Measurements from ENCODE around the gene C6orf89. TPM values are rescaled to one million over a fixed set of nuclear protein-coding genes. Genes with fewer than 3 reads are reported as not detected.
A peak's percentile ranks its signal among the peaks of the same experiment; 100 is the strongest.
"Not testable (repeated sequence)": the region's sequence is repeated elsewhere in the genome, so short reads cannot be mapped to it uniquely, and the experiment has no call there.

C6orf89 gene
- polyA plus RNA-seq, 3 donors: 18.8 to 25.1 (median 21.5) TPM

- peak within 1 kb of the TSS; percentile 36 for H3K27ac ChIP-seq (ENCODE audit: low read depth, low read length)
- WGBS, 3 donors: 0 to 1% (median 0%) methylated on average over 54 of the region's 54 CpGs
These were observed 11.1 kb upstream of the C6orf89 start, which contains the start of gene PPIL1 for GRCh38 chr6:36874443-36875249. Gene PPIL1 (minus strand): TSS chr6:36874803. CDS start chr6:36874772, 31 bp downstream.

DNA sequence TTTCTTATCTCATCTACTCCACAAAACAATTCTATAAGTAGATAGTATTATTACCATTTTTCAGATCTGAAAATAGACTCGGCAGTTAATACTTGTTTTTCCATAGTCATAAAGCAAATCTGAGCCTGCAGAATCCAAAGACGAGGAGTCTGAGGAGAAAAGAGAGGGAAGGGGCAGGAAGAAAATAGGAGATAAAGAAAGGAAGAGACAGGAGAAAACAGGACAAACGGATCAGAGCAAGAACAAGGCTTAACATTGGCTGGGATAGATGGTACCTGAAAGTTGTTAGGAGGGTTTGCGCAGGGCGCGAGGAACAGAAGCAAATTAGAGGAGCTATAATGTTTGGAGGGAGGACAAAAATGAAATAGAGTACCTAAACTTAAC is 10.5 kb upstream of the C6orf89 start:
- 32 to 42% (median 33%) methylated on average over 6 of the region's 6 CpGs for WGBS, 3 donors
- H3K27ac ChIP-seq (ENCODE audit: low read depth, low read length): no peak overlapping the region

- 93 to 98% (median 98%) methylated on average over 3 of the region's 3 CpGs for WGBS, 3 donors
- no peak overlapping the region for H3K27ac ChIP-seq (ENCODE audit: low read depth, low read length)
These were observed 1.1 kb upstream of the C6orf89 start for GRCh38 chr6:36884610-36885009.

DNA sequence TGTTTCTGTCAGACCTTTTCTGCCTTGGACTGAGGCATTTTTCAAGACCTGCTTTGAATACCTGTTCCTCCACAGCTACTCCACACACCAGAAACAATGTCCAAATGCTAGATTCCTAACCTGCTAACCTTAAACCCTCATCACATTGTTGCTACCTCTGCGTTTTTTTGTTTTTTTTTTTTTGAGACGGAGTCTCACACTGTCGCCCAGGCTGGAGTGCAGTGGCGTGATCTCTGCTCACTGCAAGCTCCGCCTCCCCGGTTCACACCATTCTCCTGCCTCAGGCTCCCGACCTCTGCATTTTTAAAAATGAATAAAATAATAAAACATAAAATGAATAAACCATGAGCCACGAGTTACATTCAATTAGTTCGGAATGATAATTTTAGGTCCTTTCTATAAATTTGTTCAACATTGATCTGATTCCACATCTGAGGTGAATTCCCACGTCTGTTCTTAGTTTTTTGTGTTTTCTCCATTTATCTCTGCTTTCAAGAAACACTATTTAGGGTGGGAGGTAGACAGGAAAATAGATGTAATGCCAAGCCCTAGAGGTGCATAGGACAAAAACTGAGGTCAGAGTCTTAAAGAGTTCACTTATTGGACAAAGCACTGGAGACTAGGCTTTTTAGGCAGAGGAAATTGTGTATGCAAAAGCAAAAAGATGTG is 1.3 kb downstream of the C6orf89 start:
- no peak overlapping the region for H3K27ac ChIP-seq (ENCODE audit: low read depth, low read length)

DNA sequence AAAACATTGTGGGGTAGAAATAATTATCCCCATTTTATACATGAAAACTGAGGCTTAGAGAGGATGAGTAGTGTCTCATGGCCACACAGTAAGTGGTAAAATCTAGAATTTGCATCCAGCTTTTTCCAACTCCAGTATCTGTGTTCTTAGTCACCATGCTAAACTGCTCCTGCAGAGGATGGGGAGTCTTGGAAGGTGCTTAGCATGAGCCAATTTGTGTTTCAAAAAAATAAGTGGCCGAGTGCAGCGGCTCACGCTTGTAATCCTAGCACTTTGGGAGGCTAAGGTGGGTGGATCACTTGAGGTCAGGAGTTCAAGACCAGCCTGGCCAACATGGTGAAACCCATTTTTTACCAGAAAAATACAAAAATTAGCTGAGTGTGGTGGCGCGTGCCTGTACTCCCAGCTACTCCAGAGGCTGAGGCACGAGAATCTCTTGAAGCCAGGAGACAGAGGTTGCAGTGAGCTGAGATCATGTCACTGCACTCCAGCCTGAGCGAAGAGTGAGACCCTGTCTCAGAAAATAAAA is 2.4 kb downstream of the C6orf89 start:
- 92 to 95% (median 94%) methylated on average over 7 of the region's 7 CpGs for WGBS, 3 donors
- H3K27ac ChIP-seq (ENCODE audit: low read depth, low read length): no peak overlapping the region

More for the DNA sequence above, 1.3 kb downstream of the C6orf89 start:
- WGBS, 3 donors: 64 to 78% (median 71%) methylated on average over 10 of the region's 10 CpGs

GRCh38 chr6:36888654-36889481 is 3.1 kb downstream of the C6orf89 start:
- 17 to 58% (median 54%) methylated on average over 6 of the region's 6 CpGs for WGBS, 3 donors
- H3K27ac ChIP-seq (ENCODE audit: low read depth, low read length): no peak overlapping the region

- 89 to 94% (median 92%) methylated on average over 3 of the region's 3 CpGs for WGBS, 3 donors
- no peak overlapping the region for H3K27ac ChIP-seq (ENCODE audit: low read depth, low read length)
These were observed 4.4 kb downstream of the C6orf89 start for GRCh38 chr6:36890112-36890663.

GRCh38 chr6:36891153-36891552 is 5.4 kb downstream of the C6orf89 start:
- H3K27ac ChIP-seq (ENCODE audit: low read depth, low read length): not testable (repeated sequence)
- 93 to 100% (median 97%) methylated on average over 2 of the region's 2 CpGs for WGBS, 3 donors

GRCh38 chr6:36893976-36894932 is 8.5 kb downstream of the C6orf89 start:
- 88 to 94% (median 94%) methylated on average over 8 of the region's 8 CpGs for WGBS, 3 donors
- H3K27ac ChIP-seq (ENCODE audit: low read depth, low read length): no peak overlapping the region

GRCh38 chr6:36897609-36898008 is 11.9 kb downstream of the C6orf89 start:
- H3K27ac ChIP-seq (ENCODE audit: low read depth, low read length): no peak overlapping the region
- 79 to 87% (median 86%) methylated on average over 6 of the region's 6 CpGs for WGBS, 3 donors

DNA sequence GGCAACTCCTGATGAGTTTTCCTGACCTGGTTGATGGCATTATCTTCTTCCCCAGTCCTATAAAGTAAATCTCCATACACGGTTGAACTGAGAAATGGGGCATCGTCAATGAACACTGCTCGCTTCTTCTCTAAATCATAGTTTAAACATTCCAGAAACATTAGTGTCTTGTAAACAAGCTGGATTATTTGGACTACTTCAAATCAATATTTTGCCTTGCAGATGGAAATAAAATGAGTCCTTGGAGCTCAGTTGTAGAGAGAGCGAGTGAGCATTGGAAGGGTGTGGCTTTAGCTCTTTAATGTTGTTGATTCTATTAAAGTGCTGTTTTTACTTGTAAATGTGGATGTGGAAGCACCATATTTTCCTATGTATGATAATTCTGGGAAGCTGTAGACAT is 18.4 kb downstream of the C6orf89 start:
- 54 to 86% (median 85%) methylated on average over 4 of the region's 4 CpGs for WGBS, 3 donors
- no peak overlapping the region for H3K27ac ChIP-seq (ENCODE audit: low read depth, low read length)

DNA sequence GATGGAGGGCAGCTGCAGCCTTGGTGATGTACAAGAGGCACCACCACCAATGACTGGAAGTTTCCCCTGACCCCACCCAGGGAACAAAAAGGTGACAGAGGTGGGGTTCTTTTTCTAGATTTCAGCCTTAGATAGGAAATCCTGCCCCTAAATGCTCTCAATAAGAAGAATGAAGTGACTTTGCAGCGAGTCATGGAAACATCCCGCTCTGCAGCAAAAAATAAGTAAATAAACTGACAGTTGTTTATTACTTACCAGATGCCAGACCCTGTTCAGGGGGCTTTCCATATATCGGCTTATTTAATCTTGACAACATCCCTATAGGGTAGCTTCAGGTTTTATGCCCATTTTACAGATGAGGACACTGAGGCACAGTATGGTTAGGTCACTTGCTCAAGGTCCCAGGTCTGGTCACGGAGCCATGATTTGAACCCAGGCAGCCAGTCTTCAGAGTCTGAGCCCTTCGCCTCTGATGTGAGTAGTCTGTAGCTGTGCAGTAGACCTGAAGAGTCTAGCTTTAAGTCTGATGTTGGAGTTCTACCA is 19.2 kb downstream of the C6orf89 start:
- 98 to 99% (median 98%) methylated on average over 5 of the region's 5 CpGs for WGBS, 3 donors
- H3K27ac ChIP-seq (ENCODE audit: low read depth, low read length): no peak overlapping the region

DNA sequence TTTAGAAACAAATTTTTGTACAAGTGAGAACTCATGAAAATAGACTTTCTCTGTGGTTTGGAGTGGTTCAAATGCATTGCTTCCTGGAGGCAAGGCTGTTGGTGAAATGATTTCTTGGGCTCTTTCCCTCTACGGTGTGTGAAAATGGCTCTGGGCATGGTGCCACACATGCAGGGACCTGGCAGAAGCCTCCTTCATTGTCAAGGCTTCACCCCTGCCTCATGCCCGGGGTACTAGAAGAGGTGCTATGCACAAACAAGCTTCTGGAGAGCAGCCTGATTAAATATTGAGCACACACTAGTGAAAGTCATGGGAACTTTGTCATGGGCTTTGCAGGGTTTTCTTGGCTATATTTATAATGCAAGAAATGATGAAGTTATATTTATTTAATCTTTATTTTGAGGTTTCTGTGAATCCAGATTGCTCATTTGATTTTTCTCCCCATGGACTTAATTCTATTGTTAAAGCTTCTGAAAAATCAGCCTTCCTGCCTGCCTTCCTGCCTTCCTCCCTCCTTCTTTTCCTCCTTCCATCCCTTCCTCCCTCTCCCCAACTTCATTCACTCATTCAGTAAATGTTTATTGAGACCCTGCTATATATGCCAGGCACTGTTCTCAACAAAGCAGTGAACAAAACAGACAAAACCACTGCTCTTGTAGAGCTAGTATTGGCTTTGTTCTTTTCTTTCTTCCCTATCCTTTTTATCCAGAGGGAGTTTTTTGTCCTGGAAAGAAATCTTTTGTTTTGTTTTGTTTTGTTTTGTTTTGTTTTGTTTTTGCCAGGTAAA is 21.0 kb downstream of the C6orf89 start:
- H3K27ac ChIP-seq (ENCODE audit: low read depth, low read length): no peak overlapping the region
- 6 to 38% (median 29%) methylated on average over 2 of the region's 2 CpGs for WGBS, 3 donors

GRCh38 chr6:36907781-36908180 is 22.0 kb downstream of the C6orf89 start:
- WGBS, 3 donors: 17 to 54% (median 43%) methylated on average over 5 of the region's 5 CpGs

DNA sequence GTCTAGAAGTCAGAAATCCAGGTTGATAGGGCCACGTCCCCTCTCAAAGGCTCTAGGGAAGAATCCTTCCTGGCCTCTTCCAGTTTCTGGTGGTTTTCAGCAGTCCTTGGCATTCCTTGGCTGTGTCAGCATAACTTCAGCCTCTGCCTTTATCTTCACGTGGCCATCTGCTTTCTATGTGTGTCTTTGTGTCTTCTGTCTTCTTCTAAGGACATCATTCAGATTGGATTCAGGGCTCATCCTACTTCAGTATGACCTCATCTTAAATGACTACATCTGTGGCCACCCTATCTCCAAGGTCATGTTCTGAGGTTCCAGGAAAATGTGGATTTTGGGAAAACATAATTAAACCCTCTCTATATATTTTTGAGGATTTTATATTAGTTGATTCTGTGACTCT is 23.0 kb downstream of the C6orf89 start:
- H3K27ac ChIP-seq (ENCODE audit: low read depth, low read length): no peak overlapping the region
- 80 to 90% (median 82%) methylated on average over 2 of the region's 2 CpGs for WGBS, 3 donors

More at GRCh38 chr6:36907781-36908180, 22.0 kb downstream of the C6orf89 start:
- H3K27ac ChIP-seq (ENCODE audit: low read depth, low read length): no peak overlapping the region

GRCh38 chr6:36912030-36912454 is 26.3 kb downstream of the C6orf89 start:
- H3K27ac ChIP-seq (ENCODE audit: low read depth, low read length): no peak overlapping the region
- WGBS, 3 donors: 43 to 80% (median 58%) methylated on average over 4 of the region's 4 CpGs

All from adipose tissue (tissue), 3 donors.